Liver (tissue), 3 donors: ENCODE results near the gene CDK11A.
"Not testable (repeated sequence)": the region's sequence is repeated elsewhere in the genome, so short reads cannot be mapped to it uniquely, and the experiment has no call there.

ENCODE experiments used
- FOXA1 ChIP-seq: IDR thresholded peaks from 2 replicates; pipeline ENCODE4 v1.6.1; 2016; ENCODE audit warnings: antibody characterized with exemption
- GABPA ChIP-seq, 2 donors: IDR thresholded peaks in 1 of 2; conservative IDR thresholded peaks in 1 of 2; 2 replicates each; pipeline ENCODE4 v1.6.1; 2016; ENCODE audit warnings: antibody characterized with exemption in 2 of 2, mild to moderate bottlenecking in 1 of 2, moderate library complexity in 1 of 2
- JUND ChIP-seq, 2 donors: IDR thresholded peaks; 2 replicates each; pipeline ENCODE4 v1.6.1; 2016; ENCODE audit warnings: antibody characterized with exemption in 2 of 2
- RAD21 ChIP-seq, 2 donors: IDR thresholded peaks; 2 replicates each; pipeline ENCODE4 v1.6.1; 2016; ENCODE audit warnings: antibody characterized with exemption in 2 of 2, mild to moderate bottlenecking in 2 of 2
- SP1 ChIP-seq: IDR thresholded peaks from 2 replicates; pipeline ENCODE4 v1.6.1; 2018; ENCODE audit warnings: antibody characterized with exemption, mild to moderate bottlenecking
- TAF1 ChIP-seq: conservative IDR thresholded peaks from 2 replicates; pipeline ENCODE4 v1.6.1; 2016; ENCODE audit warnings: antibody characterized with exemption, mild to moderate bottlenecking
- YY1 ChIP-seq: IDR thresholded peaks from 2 replicates; pipeline ENCODE4 v1.6.1; 2016; ENCODE audit warnings: antibody characterized with exemption, mild to moderate bottlenecking
- TF ChIP-seq, protein P1 (sequence below): IDR thresholded peaks from 2 replicates; pipeline ENCODE4 v1.6.1; 2016; ENCODE audit warnings: antibody characterized with exemption, mild to moderate bottlenecking
- TF ChIP-seq, protein P2 (sequence below): fragments of 150-350 bp; IDR thresholded peaks from 2 replicates; pipeline ENCODE4 v1.5.1; 2017; ENCODE audit warnings: improper control_type of control experiment, low read depth, low read length; ENCODE audit not compliant: missing input control
- TF ChIP-seq, protein P3 (sequence below): IDR thresholded peaks from 2 replicates; pipeline ENCODE4 v1.6.1; 2016; ENCODE audit warnings: antibody characterized with exemption
- donor health status: healthy.
- donor health status: healthy.

DNA sequence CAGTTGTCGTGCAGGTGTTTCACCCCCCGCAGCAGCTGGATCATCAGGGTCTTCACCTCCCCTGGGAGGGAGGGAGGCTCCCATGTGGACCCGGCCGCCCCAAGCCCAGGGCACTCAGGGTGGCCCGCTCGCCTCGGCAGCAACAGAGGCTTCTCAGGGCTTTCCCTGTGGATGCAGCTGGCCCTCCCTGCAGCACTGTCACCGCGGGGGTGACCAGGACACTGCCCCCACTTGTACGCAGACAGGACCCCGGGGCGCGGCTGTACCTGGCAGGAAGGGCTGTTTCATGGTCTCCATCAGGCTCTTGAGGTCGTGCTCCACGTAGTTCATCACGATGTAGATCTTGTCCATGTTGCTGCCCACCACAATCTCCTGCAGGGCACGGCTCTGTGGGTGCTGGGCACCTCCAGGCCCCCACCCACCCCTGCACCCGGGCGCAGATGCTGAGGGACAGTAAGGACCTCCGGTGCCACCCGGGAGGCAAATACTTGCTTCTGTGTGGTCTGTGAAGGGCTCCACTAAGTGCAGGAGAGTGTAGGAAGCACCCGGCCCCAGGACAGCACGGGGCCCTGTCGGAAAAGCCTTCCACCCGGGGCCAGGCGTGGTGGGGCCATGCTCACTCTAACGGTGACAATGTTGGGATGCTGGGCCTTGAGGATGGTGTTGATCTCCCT, 19.7 kb downstream of the CDK11A start:
- TF ChIP-seq, protein P1, sequence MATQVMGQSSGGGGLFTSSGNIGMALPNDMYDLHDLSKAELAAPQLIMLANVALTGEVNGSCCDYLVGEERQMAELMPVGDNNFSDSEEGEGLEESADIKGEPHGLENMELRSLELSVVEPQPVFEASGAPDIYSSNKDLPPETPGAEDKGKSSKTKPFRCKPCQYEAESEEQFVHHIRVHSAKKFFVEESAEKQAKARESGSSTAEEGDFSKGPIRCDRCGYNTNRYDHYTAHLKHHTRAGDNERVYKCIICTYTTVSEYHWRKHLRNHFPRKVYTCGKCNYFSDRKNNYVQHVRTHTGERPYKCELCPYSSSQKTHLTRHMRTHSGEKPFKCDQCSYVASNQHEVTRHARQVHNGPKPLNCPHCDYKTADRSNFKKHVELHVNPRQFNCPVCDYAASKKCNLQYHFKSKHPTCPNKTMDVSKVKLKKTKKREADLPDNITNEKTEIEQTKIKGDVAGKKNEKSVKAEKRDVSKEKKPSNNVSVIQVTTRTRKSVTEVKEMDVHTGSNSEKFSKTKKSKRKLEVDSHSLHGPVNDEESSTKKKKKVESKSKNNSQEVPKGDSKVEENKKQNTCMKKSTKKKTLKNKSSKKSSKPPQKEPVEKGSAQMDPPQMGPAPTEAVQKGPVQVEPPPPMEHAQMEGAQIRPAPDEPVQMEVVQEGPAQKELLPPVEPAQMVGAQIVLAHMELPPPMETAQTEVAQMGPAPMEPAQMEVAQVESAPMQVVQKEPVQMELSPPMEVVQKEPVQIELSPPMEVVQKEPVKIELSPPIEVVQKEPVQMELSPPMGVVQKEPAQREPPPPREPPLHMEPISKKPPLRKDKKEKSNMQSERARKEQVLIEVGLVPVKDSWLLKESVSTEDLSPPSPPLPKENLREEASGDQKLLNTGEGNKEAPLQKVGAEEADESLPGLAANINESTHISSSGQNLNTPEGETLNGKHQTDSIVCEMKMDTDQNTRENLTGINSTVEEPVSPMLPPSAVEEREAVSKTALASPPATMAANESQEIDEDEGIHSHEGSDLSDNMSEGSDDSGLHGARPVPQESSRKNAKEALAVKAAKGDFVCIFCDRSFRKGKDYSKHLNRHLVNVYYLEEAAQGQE: not testable (repeated sequence)
- TF ChIP-seq, protein P2, sequence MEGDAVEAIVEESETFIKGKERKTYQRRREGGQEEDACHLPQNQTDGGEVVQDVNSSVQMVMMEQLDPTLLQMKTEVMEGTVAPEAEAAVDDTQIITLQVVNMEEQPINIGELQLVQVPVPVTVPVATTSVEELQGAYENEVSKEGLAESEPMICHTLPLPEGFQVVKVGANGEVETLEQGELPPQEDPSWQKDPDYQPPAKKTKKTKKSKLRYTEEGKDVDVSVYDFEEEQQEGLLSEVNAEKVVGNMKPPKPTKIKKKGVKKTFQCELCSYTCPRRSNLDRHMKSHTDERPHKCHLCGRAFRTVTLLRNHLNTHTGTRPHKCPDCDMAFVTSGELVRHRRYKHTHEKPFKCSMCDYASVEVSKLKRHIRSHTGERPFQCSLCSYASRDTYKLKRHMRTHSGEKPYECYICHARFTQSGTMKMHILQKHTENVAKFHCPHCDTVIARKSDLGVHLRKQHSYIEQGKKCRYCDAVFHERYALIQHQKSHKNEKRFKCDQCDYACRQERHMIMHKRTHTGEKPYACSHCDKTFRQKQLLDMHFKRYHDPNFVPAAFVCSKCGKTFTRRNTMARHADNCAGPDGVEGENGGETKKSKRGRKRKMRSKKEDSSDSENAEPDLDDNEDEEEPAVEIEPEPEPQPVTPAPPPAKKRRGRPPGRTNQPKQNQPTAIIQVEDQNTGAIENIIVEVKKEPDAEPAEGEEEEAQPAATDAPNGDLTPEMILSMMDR: not testable (repeated sequence)
- TF ChIP-seq, protein P3, sequence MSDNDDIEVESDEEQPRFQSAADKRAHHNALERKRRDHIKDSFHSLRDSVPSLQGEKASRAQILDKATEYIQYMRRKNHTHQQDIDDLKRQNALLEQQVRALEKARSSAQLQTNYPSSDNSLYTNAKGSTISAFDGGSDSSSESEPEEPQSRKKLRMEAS: not testable (repeated sequence)
- not testable (repeated sequence) for TF ChIP-seq YY1; SP1; RAD21 (IDR thresholded peaks at IDR 0.05); TAF1; JUND (IDR thresholded peaks at IDR 0.05); FOXA1; GABPA (IDR thresholded peaks at IDR 0.05 in 1 of 2, conservative IDR thresholded peaks at IDR 0.05 in 1 of 2)
